SK-N-MC (cell line): ENCODE measurements around the gene CFD.
A peak's percentile ranks its signal among the peaks of the same experiment; 100 is the strongest.
"Not testable (repeated sequence)": the region's sequence is repeated elsewhere in the genome, so short reads cannot be mapped to it uniquely, and the experiment has no call there.

Experiments
- DNase-seq: peaks from one replicate; pipeline ENCODE4 v3.0.0-alpha.2; 2011; ENCODE audit warnings: low read depth, low spot score
- H3K27ac ChIP-seq: fragments of 200-600 bp; sonication (generic); 2 replicates; pipeline ENCODE4 v1.5.1; 2016; ENCODE audit warnings: mixed run types
- H3K36me3 ChIP-seq: fragments of 200-600 bp; sonication (generic); 2 replicates; pipeline ENCODE4 v1.6.1; 2017; ENCODE audit warnings: antibody characterized with exemption, low read length, mixed read lengths; ENCODE audit not compliant: insufficient read depth
- H3K4me3 ChIP-seq: fragments of 200-600 bp; sonication (generic); 2 replicates; pipeline ENCODE4 v1.5.1; 2016
- H3K9ac ChIP-seq: fragments of 200-600 bp; sonication (generic); 2 replicates; pipeline ENCODE4 v1.8.0; 2017; ENCODE audit warnings: mixed run types, mixed read lengths; ENCODE audit not compliant: insufficient read length
- H3K9me3 ChIP-seq: fragments of 200-600 bp; sonication (generic); 2 replicates; pipeline ENCODE4 v1.6.1; 2017; ENCODE audit warnings: low read depth, mild to moderate bottlenecking, antibody characterized with exemption, low read length, moderate library complexity, mixed read lengths
- EZH2 ChIP-seq: fragments of 200-600 bp; sonication (generic); IDR thresholded peaks from one replicate; pipeline ENCODE4 v1.6.1; 2017; ENCODE audit warnings: antibody characterized with exemption
- FOXP2 ChIP-seq: optimal IDR thresholded peaks from 2 replicates; pipeline ENCODE3; 2011; ENCODE audit warnings: mild to moderate bottlenecking, moderate library complexity; ENCODE audit not compliant: insufficient read depth; ENCODE audit errors: extremely low read length, control extremely low read depth
- POLR2AphosphoS5 ChIP-seq: IDR thresholded peaks from 2 replicates; pipeline ENCODE4 v1.6.1; 2012; ENCODE audit warnings: mild to moderate bottlenecking, low read depth, low read length, borderline replicate concordance

Gene CFD

GRCh38 chr19:814152-815078 lies 45.0 kb upstream of the CFD start:
- H3K36me3 ChIP-seq, result peaks cover 47% of the 10 kb centered on the region
- no peaks in the 10 kb centered on the region for H3K9me3 ChIP-seq
- no peak overlapping the region for H3K27ac ChIP-seq
- H3K9ac ChIP-seq, result no peak overlapping the region
- DNase-seq, result no peak
- TF ChIP-seq POLR2AphosphoS5 (peak; percentile 45; the same call in 1 of the 2 replicates), EZH2 (no peak), FOXP2 (no peak)
- H3K4me3 ChIP-seq, result no peak overlapping the region

DNA sequence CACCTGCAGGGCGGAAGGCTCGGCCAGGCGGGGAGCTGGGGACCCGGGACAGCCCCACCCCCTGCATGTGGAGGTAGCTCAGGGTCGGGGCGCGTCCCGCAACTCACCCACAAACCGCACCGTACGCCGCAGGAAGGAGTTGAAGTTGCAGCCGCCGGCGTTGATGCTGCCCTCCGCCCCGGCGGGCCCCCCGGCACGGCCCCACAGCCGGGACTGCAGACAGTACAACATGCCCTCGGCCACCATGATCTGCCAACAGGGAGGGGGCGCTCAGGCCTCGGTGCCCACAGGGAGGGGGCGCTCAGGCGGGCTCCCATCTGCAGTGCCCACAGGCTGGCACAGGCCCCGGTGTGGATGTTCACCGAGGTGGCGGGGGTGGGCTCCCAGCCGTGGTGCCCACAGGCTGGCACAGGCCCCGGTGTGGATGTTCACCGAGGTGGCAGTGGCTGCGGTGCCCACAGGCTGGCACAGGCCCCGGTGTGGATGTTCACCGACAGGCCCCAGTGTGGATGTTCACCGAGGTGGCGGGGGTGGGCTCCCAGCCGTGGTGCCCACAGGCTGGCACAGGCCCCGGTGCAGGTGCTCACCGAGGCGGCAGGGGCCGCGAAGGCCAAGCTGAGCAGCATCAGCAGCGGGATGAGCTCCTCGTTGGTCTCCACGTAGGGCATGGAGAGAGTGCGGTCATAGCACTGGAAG lies 44.2 kb upstream of the CFD start:
- Histone ChIP-seq H3K4me3 (no peak overlapping the region), H3K27ac (no peak overlapping the region), H3K36me3 (peaks cover 39% of the 10 kb centered on the region), H3K9ac (no peak overlapping the region), H3K9me3 (no peaks in the 10 kb centered on the region)
- DNase-seq, result no peak
- no peak for TF ChIP-seq EZH2
- TF ChIP-seq POLR2AphosphoS5, result no peak
- no peak for TF ChIP-seq FOXP2

- Histone ChIP-seq H3K9ac (no peak overlapping the region), H3K27ac (no peak overlapping the region), H3K4me3 (no peak overlapping the region), H3K36me3 (peaks cover 32% of the 10 kb centered on the region), H3K9me3 (no peaks in the 10 kb centered on the region)
- TF ChIP-seq POLR2AphosphoS5 (no peak), EZH2 (no peak), FOXP2 (no peak)
- no peak for DNase-seq
Measured at GRCh38 chr19:815775-816499, 43.5 kb upstream of the CFD start.

- Histone ChIP-seq H3K9ac (no peak overlapping the region), H3K4me3 (no peak overlapping the region), H3K27ac (no peak overlapping the region), H3K36me3 (peaks cover 27% of the 10 kb centered on the region), H3K9me3 (no peaks in the 10 kb centered on the region)
- no peak for DNase-seq
- no peak for TF ChIP-seq EZH2
- TF ChIP-seq FOXP2, result no peak
- TF ChIP-seq POLR2AphosphoS5, result no peak
Measured at GRCh38 chr19:816500-816857, 43.0 kb upstream of the CFD start.

GRCh38 chr19:820212-820611 lies 39.3 kb upstream of the CFD start:
- not testable (repeated sequence) for H3K36me3 ChIP-seq, H3K9me3 ChIP-seq, H3K27ac ChIP-seq, DNase-seq, H3K4me3 ChIP-seq, H3K9ac ChIP-seq

DNA sequence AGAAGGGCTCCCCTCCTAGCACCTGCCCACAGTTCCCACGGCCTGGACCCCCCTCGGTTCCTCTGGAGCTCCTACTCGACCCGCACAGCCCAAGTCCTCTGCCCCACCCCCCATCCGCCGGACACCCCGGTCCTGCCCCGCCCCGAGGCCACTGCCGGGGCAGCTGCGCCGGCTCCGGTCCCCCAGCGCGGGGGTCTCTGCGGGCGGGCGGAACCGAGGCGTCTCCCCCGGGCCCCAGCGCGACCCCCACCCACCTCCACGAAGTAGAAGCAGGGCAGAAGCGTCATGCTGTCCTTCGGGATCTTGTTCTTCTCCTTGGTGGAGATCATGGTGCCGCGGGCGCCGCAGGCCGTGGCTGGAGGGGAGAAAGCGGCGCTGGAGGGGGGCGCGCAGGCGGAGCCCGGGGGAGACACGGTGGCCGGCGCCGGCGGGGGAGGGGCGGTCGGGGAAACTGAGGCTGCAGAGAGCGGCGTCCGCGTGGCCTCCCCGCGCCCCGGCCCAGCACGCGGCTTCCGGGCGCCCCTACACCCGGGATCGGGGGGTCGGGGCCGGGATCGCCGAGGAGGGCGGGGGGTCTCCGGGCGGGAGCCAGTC lies 38.1 kb upstream of the CFD start:
- H3K36me3 ChIP-seq, result no peaks in the 10 kb centered on the region
- H3K9me3 ChIP-seq, result no peaks in the 10 kb centered on the region
- peak overlapping the region; percentile 87 for H3K4me3 ChIP-seq
- no peak for DNase-seq
- H3K9ac ChIP-seq, result peak overlapping the region; percentile 84
- TF ChIP-seq POLR2AphosphoS5 (no peak), FOXP2 (no peak), EZH2 (no peak)
- H3K27ac ChIP-seq, result no peak overlapping the region

- no peak for TF ChIP-seq POLR2AphosphoS5
- TF ChIP-seq FOXP2, result no peak
- TF ChIP-seq EZH2, result no peak
- H3K4me3 ChIP-seq, result peak within 1 kb of the TSS; percentile 87
- H3K27ac ChIP-seq, result no peak within 1 kb of the TSS
- no peaks in the 10 kb centered on the region for H3K36me3 ChIP-seq
- no peak for DNase-seq
- peak within 1 kb of the TSS; percentile 84 for H3K9ac ChIP-seq
- no peaks in the 10 kb centered on the region for H3K9me3 ChIP-seq
Measured at GRCh38 chr19:821825-822503, 37.5 kb upstream of the CFD start, which contains the start of gene PLPPR3. Gene PLPPR3 (minus strand): TSS chr19:821955. CDS start chr19:821559, 396 bp downstream.
